Right atrium auricular region (tissue), 2 donors: Measurements from ENCODE around the gene IL11RA. TPM values are rescaled to one million over a fixed set of nuclear protein-coding genes. Genes with fewer than 3 reads are reported as not detected.

Source experiments
- DNase-seq: peaks from one replicate; pipeline ENCODE4 v3.0.0-alpha.2; 2019; ENCODE audit warnings: low spot score
- H3K27ac ChIP-seq, 2 donors: fragments of 200-600 bp; sonication (generic); 1 replicate in 1 of 2; 2 replicates in 1 of 2; pipeline ENCODE4 v1.5.1; 2016 to 2019
- H3K27me3 ChIP-seq, 2 donors: fragments of 200-600 bp; sonication (generic); one replicate each; pipeline versions ENCODE4 v1.5.1 to v1.6.0; 2017 to 2019
- H3K36me3 ChIP-seq: fragments of 200-600 bp; sonication (generic); one replicate; pipeline ENCODE4 v1.5.1; 2016
- H3K4me1 ChIP-seq, 2 donors: fragments of 200-600 bp; sonication (generic); one replicate each; pipeline versions ENCODE4 v1.5.1 to v1.6.0; 2017 to 2019
- H3K4me3 ChIP-seq, 2 donors: fragments of 200-600 bp; sonication (generic); 1 replicate in 1 of 2; 2 replicates in 1 of 2; pipeline ENCODE4 v1.5.1; 2017 to 2019; ENCODE audit warnings: mild to moderate bottlenecking in 1 of 2, moderate library complexity in 1 of 2
- H3K9me3 ChIP-seq, 2 donors: fragments of 200-600 bp; sonication (generic); one replicate each; pipeline ENCODE4 v1.5.1; 2019
- CTCF ChIP-seq, 2 donors: fragments of 200-600 bp; sonication (generic); IDR thresholded peaks; one replicate each; pipeline ENCODE4 v1.5.1; 2019; ENCODE audit warnings: antibody characterized with exemption in 2 of 2
- total RNA-seq, 2 donors: library from RNA; depleted of rRNA; stranded (reverse); fragments of >200 nt; gene quantifications; one replicate each; pipeline ENCODE4 v1.1.0, GENCODE V29; 2016

The IL11RA gene
- total RNA-seq, 2 donors from 2014 or later: 58.2 to 108 TPM

DNA sequence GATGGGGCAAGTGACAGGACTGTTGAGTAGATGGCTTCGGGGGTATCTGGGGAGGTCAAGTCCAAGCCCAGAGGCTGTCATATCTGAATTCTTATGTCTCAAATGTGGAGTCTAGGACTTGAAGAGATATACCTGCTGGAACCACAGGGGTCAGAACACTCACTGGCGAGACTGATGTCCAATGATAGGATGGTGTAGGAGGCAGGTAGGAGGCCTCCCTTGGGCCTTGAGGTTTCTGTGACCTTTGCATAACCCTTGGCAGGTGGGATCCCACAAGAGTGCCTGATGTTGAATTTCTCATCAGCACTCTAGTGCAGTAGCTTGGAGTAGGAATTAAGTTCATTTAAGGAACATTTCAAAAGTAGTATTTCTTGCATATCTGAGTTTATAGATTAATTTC lies 55.1 kb downstream of the IL11RA start:
- Histone ChIP-seq H3K4me3 (no peak overlapping the region), H3K4me1 (peaks cover 0 to 14% of the 10 kb centered on the region in 2 donors), H3K27me3 (no peaks in the 10 kb centered on the region), H3K36me3 (no peaks in the 10 kb centered on the region), H3K27ac (no peak overlapping the region), H3K9me3 (no peaks in the 10 kb centered on the region)
- TF ChIP-seq CTCF (IDR thresholded peaks at IDR 0.05): no peak
- no peak for DNase-seq

DNA sequence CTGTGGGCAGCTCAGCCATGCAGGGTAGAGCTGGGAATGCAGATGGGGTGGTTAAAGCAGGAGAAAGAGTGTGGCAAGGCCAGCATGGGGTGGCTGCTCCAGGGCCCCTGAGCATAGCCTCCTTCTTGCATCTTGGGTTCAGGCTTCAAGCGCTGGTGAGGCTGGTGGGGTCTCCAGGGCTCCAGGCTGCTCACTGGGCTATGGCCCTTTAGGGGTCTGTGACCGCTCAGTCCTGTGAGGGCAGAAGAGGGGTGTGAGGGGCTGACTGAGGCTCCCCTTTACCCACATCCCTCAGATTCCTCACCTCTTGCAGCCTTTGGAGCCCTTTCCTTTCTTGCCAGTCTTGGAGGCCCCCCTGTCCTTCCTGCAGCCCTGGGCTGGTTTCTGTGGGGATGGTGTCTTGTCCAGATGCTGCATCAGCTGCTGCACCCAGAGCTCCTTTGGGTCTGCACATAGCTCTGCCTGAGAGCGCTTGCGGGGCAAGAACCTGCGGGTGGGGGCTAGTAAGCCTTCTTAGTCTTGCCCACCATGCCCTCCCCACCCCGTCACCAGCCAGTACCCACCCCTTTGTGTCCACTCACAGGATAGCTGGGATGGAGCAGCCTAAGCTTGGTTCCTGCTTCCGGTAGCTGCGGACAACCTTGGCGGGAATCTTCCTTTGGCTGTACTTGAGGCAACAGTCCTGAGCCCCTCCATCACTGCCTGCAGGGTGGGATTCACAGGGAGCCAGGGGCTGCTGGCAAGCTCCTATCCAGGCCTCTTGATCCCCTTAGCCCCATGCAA lies 57.4 kb downstream of the IL11RA start:
- TF ChIP-seq CTCF (IDR thresholded peaks at IDR 0.05): no peak
- no peaks in the 10 kb centered on the region for H3K9me3 ChIP-seq
- no peak for DNase-seq
- no peaks in the 10 kb centered on the region for H3K27me3 ChIP-seq
- H3K4me3 ChIP-seq: no peak overlapping the region
- no peaks in the 10 kb centered on the region for H3K36me3 ChIP-seq
- peaks cover 0 to 14% of the 10 kb centered on the region in 2 donors for H3K4me1 ChIP-seq
- peak overlapping the region; percentile 40 to 60 for H3K27ac ChIP-seq

GRCh38 chr9:34710023-34710422 lies 58.0 kb downstream of the IL11RA start, which contains the start of gene CCL21:
Gene CCL21, minus strand, starts transcription at chr9:34710136. Its CDS starts 70 bp downstream, at chr9:34710066.
- no peak for TF ChIP-seq CTCF (IDR thresholded peaks at IDR 0.05)
- peak; percentile 82 for DNase-seq
- peak within 1 kb of the TSS; percentile 40 to 60 for H3K27ac ChIP-seq

More at GRCh38 chr9:34710023-34710422, 58.0 kb downstream of the IL11RA start, which contains the start of gene CCL21:
- no peaks in the 10 kb centered on the region for H3K27me3 ChIP-seq
- H3K36me3 ChIP-seq: no peaks in the 10 kb centered on the region
- H3K4me1 ChIP-seq: peaks cover 0 to 14% of the 10 kb centered on the region in 2 donors
- no peak within 1 kb of the TSS for H3K4me3 ChIP-seq
- no peaks in the 10 kb centered on the region for H3K9me3 ChIP-seq

Other genes starting within 250 kb of the IL11RA start
- 10 to 100 TPM; 10.5 to 19.9 TPM for gene FAM219A, start 193.6 kb upstream of the IL11RA start, total RNA-seq
- not detected for gene DNAI1, start 193.4 kb upstream of the IL11RA start, total RNA-seq
- under 1 TPM in 1 of 2 donors, not detected in 1; 0.75 TPM for gene ENHO, start 129.2 kb upstream of the IL11RA start, total RNA-seq
- 10 to 100 TPM in 1 of 2 donors, 1 to 10 TPM in 1; 6.6 to 23.3 TPM for gene CNTFR, start 62.5 kb upstream of the IL11RA start, total RNA-seq
- gene RPP25L, start 40.1 kb upstream of the IL11RA start, total RNA-seq: 10 to 100 TPM; 29.9 to 49.2 TPM
- 100 to 1,000 TPM in 1 of 2 donors, 10 to 100 TPM in 1; 59.1 to 154 TPM for gene DCTN3, start 31.7 kb upstream of the IL11RA start, total RNA-seq
- gene ARID3C, start 23.1 kb upstream of the IL11RA start, total RNA-seq: not detected
- 10 to 100 TPM; 52.2 to 70.7 TPM for gene SIGMAR1, start 14.4 kb upstream of the IL11RA start, total RNA-seq
- 10 to 100 TPM; 30.9 to 35.0 TPM for gene GALT, start 5.5 kb upstream of the IL11RA start, total RNA-seq
- gene CCL27, start 10.5 kb downstream of the IL11RA start, total RNA-seq: not detected
- gene CCL19, start 39.1 kb downstream of the IL11RA start, total RNA-seq: under 1 TPM in 1 of 2 donors, not detected in 1; 0.63 TPM
- 10 to 100 TPM in 1 of 2 donors, 1 to 10 TPM in 1; 2.9 to 26.5 TPM for gene CCL21, start 58.0 kb downstream of the IL11RA start, total RNA-seq